ENCODE data around the gene SKAP1. TPM values are rescaled to one million over a fixed set of nuclear protein-coding genes. Genes with fewer than 3 reads are reported as not detected.

SKAP1 gene
- total RNA-seq, 1 experiment from 2014 or later: 0.31 TPM

DNA sequence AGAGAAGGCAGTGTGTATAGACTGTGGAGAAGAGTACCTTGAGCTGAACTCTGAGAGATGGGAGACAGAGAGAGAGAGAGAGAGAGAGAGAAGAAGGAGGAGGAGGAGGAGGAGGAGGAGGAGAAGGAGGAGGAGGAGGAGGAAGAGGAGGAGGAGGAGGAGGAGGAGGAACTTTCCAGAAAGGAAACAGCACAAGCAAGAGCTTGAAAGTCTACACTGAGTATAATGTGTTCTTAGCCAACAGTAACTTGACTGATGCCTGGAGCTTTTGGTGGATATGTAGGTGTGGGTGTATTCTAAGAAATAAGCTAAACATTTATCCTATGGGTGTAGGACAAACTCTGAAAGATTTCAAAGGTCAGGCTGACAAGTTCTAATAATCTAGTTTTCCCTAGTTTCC, 206.1 kb downstream of the SKAP1 start:
- ChIA-PET CTCF (interaction anchor here (0.6 to 0.7 kb wide), 2 partner anchors 112 to 450 kb away, joined by 4 to 20 read pairs; no protein-coding TSS in a partner anchor), POLR2A (ENCODE audit: unreplicated experiment) (no interaction called here)
- TF ChIP-seq EZH2 (IDR thresholded peaks at IDR 0.05; ENCODE audit: low read depth) (no peak), CTCF (conservative IDR thresholded peaks at IDR 0.05) (no peak)
- no peak overlapping the region for H2AFZ ChIP-seq
- H3K4me3 ChIP-seq: no peak overlapping the region
- no peaks in the 10 kb centered on the region for H3F3A ChIP-seq (ENCODE audit: insufficient read depth, low read depth)
- DNase-seq: no peak
- no TSS peak for BruUV-seq (replicated peaks)
- intact Hi-C loops (cut with micrococcal nuclease; ENCODE audit: unreplicated experiment): no loop called here
- 0 out of 2 replicates have a peak, but pooled peaks cover 3% of the 10 kb centered on the region for H3K4me1 ChIP-seq (replicated peaks; ENCODE audit: insufficient read depth)
- H3K27me3 ChIP-seq (ENCODE audit: insufficient read depth, low read depth): no peaks in the 10 kb centered on the region
- no peaks in the 10 kb centered on the region; the same call in 1 of the 2 replicates for H3K9me3 ChIP-seq (ENCODE audit: insufficient read depth, low read depth)
- H3K4me2 ChIP-seq: no peak overlapping the region
- no peak overlapping the region for H3K27ac ChIP-seq
- 0 out of 2 replicates have a peak, but pooled peaks cover 3% of the 10 kb centered on the region for H3K9me2 ChIP-seq (ENCODE audit: insufficient read depth)
- no peaks in the 10 kb centered on the region for H3K79me2 ChIP-seq (ENCODE audit: low read depth)
- no peaks in the 10 kb centered on the region for H3K36me3 ChIP-seq (ENCODE audit: low read depth)
- no peaks in the 10 kb centered on the region for H4K20me1 ChIP-seq (ENCODE audit: insufficient read depth)

DNA sequence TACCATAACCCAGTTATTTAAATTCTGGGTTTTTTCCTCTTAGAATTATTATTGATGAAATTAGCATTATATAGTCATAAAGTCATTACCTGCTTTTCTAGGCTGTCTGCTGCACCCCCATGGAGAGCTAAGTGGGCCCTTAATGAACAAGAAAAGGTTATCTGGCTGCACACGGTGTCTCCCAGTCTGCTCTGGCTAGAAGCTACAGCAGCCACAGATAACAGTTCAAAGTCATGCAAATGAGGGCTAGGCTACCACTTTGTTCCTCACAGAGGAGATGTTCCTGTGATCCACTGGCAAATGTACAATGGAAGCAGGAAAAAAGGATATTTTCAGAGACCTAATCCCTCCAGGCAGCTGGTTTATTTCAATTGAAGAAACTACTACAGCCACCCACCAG, 210.4 kb downstream of the SKAP1 start:
- no peak for TF ChIP-seq CTCF (conservative IDR thresholded peaks at IDR 0.05)
- no peak for TF ChIP-seq EZH2 (IDR thresholded peaks at IDR 0.05; ENCODE audit: low read depth)
- DNase-seq: no peak
- Histone ChIP-seq H3K79me2 (ENCODE audit: low read depth) (no peaks in the 10 kb centered on the region), H3K4me3 (no peak overlapping the region), H3K27ac (no peak overlapping the region), H3K9me2 (ENCODE audit: insufficient read depth) (0 out of 2 replicates have a peak, but pooled peaks cover 3% of the 10 kb centered on the region), H4K20me1 (ENCODE audit: insufficient read depth) (no peaks in the 10 kb centered on the region), H3K27me3 (ENCODE audit: insufficient read depth, low read depth) (no peaks in the 10 kb centered on the region), H3F3A (ENCODE audit: insufficient read depth, low read depth) (no peaks in the 10 kb centered on the region), H3K36me3 (ENCODE audit: low read depth) (no peaks in the 10 kb centered on the region), H3K4me2 (no peak overlapping the region), H3K9me3 (ENCODE audit: insufficient read depth, low read depth) (no peaks in the 10 kb centered on the region), H3K4me1 (replicated peaks; ENCODE audit: insufficient read depth) (0 out of 2 replicates have a peak, but pooled peaks cover 3% of the 10 kb centered on the region), H2AFZ (no peak overlapping the region)
- BruUV-seq (replicated peaks): no TSS peak
- CTCF ChIA-PET: no interaction called here
- intact Hi-C loops (cut with micrococcal nuclease; ENCODE audit: unreplicated experiment): no loop called here
- POLR2A ChIA-PET (ENCODE audit: unreplicated experiment): no interaction called here

DNA sequence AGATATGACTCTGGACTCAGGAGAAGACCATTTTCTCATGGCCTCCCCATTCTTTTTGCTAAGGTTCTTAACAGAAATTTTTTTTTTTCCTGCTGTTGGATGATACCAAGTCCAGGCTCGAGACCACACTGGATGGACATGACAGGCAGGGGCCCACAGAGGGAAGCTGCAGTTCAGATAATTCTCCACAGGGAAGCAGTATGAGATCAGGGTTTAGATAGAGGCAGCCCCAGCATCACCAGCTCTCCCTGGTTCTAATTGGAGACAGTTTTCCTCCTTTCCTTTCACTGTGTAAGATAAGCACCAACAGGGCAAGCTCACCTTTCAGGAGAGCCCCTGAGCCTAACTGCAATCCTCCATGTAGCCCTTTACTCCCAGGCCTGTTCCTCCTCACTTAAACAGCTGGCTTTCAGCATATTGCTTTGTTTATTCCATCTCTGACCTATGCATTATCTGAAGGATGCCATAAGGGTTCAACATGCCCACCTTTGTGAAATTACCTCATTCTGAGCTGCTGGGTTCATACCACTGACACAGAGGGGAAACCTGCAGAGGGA, 214.4 kb downstream of the SKAP1 start:
- no peak overlapping the region for H3K4me2 ChIP-seq
- peak; percentile 40 to 52 for DNase-seq
- H3K79me2 ChIP-seq (ENCODE audit: low read depth): no peaks in the 10 kb centered on the region
- H4K20me1 ChIP-seq (ENCODE audit: insufficient read depth): no peaks in the 10 kb centered on the region
- TF ChIP-seq CTCF (conservative IDR thresholded peaks at IDR 0.05) (peak; percentile 88), EZH2 (IDR thresholded peaks at IDR 0.05; ENCODE audit: low read depth) (no peak)
- H3K27ac ChIP-seq: no peak overlapping the region
- CTCF ChIA-PET: interaction anchor here (0.5 to 1.9 kb wide), 10 partner anchors 20 to 402 kb away, joined by 3 to 21 read pairs (median 6); no protein-coding TSS in a partner anchor
- no peaks in the 10 kb centered on the region for H3K9me3 ChIP-seq (ENCODE audit: insufficient read depth, low read depth)
- POLR2A ChIA-PET (ENCODE audit: unreplicated experiment): no interaction called here
- H3K9me2 ChIP-seq (ENCODE audit: insufficient read depth): no peaks in the 10 kb centered on the region
- H2AFZ ChIP-seq: no peak overlapping the region
- H3K4me3 ChIP-seq: no peak overlapping the region
- BruUV-seq (replicated peaks): no TSS peak
- intact Hi-C loops (cut with micrococcal nuclease; ENCODE audit: unreplicated experiment): loop anchor here (1.0 kb wide), 2 partner anchors 44 to 403 kb away; no protein-coding TSS in a partner anchor
- no peaks in the 10 kb centered on the region for H3K4me1 ChIP-seq (replicated peaks; ENCODE audit: insufficient read depth)
- H3K36me3 ChIP-seq (ENCODE audit: low read depth): no peaks in the 10 kb centered on the region
- H3F3A ChIP-seq (ENCODE audit: insufficient read depth, low read depth): no peaks in the 10 kb centered on the region
- no peaks in the 10 kb centered on the region for H3K27me3 ChIP-seq (ENCODE audit: insufficient read depth, low read depth)
